ENCODE data around the gene TAF13. TPM values are rescaled to one million over a fixed set of nuclear protein-coding genes. Genes with fewer than 3 reads are reported as not detected.

The TAF13 gene
- polyA plus RNA-seq, 1 experiment, result 81.9 TPM

DNA sequence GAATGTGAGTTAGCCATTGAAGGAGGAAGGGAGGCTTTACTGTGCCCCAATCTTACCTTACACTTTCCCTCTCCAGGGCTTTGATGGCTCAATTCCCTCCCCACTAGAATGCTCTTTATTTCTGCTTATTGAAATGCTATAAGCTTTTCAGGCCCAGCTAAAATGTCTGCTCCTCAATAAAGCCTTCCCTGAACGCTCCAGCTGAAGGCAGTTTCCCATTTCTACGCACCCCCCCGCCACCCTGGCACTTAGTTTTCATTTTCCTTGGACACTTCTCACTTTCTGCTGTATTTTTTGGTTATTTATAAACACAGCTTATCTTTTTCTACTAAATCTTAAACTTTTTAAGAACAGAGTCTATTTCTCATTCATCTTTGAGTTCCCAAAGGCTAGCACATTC, 7.7 kb upstream of the TAF13 start:
- no peak for DNase-seq (ENCODE audit: low read depth, low spot score)
- Histone ChIP-seq H3K9me3 (ENCODE audit: control insufficient read depth, insufficient read depth, low read length) (no peaks in the 10 kb centered on the region), H3K4me3 (ENCODE audit: low read depth, low read length) (no peak overlapping the region), H3K27ac (ENCODE audit: low read depth, low read length) (no peak overlapping the region), H3K27me3 (ENCODE audit: control insufficient read depth, insufficient read depth, low read length) (no peaks in the 10 kb centered on the region)
- POLR2A ChIA-PET, result interaction anchor here (1.6 kb wide), 1 partner anchor 17 kb away, joined by 8 read pairs; no protein-coding TSS in a partner anchor
- TF ChIP-seq, protein P1, sequence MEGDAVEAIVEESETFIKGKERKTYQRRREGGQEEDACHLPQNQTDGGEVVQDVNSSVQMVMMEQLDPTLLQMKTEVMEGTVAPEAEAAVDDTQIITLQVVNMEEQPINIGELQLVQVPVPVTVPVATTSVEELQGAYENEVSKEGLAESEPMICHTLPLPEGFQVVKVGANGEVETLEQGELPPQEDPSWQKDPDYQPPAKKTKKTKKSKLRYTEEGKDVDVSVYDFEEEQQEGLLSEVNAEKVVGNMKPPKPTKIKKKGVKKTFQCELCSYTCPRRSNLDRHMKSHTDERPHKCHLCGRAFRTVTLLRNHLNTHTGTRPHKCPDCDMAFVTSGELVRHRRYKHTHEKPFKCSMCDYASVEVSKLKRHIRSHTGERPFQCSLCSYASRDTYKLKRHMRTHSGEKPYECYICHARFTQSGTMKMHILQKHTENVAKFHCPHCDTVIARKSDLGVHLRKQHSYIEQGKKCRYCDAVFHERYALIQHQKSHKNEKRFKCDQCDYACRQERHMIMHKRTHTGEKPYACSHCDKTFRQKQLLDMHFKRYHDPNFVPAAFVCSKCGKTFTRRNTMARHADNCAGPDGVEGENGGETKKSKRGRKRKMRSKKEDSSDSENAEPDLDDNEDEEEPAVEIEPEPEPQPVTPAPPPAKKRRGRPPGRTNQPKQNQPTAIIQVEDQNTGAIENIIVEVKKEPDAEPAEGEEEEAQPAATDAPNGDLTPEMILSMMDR (IDR thresholded peaks at IDR 0.05; ENCODE audit: low read depth, low read length), result no peak
- CTCF ChIA-PET, result interaction anchor here (1.7 to 2.8 kb wide), 2 partner anchors 16 to 29 kb away, joined by 8 to 21 read pairs; a partner anchor contains a TSS

DNA sequence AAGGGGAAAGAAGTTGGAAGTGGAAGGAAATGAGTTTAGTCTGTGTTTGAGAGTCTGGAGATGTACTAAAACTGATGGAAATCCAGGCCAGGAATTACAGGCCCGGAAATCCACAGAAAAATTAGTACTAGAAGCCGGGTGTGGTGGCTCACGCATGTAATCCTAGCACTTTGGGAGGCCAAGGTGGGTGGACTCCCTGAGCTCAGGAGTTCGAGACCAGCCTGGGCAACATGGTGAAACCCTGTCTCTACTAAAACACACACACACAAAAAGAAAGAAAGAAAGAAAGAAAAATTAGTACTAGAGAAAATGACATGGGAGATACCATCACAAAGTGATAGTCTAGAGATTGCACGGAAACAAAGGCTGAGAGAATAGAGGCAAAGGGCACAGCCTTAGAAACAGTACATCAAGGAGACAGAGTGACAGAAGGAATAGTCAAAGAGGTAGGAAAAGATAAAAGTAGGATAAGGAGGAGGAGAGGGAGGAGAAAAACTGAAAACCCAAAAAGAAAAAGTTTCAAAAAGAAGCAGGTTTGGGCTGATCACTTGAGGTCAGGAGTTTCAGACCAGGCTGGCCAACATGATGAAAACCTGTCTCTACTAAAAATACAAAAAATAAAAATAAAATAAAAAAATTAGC, 4.8 kb upstream of the TAF13 start:
- CTCF ChIA-PET, result no interaction called here
- TF ChIP-seq, protein P1 (IDR thresholded peaks at IDR 0.05; ENCODE audit: low read depth, low read length), result no peak
- H3K9me3 ChIP-seq (ENCODE audit: control insufficient read depth, insufficient read depth, low read length), result no peaks in the 10 kb centered on the region; the same call in 1 of the 2 replicates
- no peak for DNase-seq (ENCODE audit: low read depth, low spot score)
- POLR2A ChIA-PET, result no interaction called here
- no peak overlapping the region for H3K4me3 ChIP-seq (ENCODE audit: low read depth, low read length)
- H3K27me3 ChIP-seq (ENCODE audit: control insufficient read depth, insufficient read depth, low read length), result no peaks in the 10 kb centered on the region
- H3K27ac ChIP-seq (ENCODE audit: low read depth, low read length), result no peak overlapping the region

- ChIA-PET POLR2A (no interaction called here), CTCF (no interaction called here)
- Histone ChIP-seq H3K4me3 (ENCODE audit: low read depth, low read length) (no peak overlapping the region), H3K9me3 (ENCODE audit: control insufficient read depth, insufficient read depth, low read length) (no peaks in the 10 kb centered on the region; the same call in 1 of the 2 replicates), H3K27me3 (ENCODE audit: control insufficient read depth, insufficient read depth, low read length) (no peaks in the 10 kb centered on the region), H3K27ac (ENCODE audit: low read depth, low read length) (no peak overlapping the region)
- DNase-seq (ENCODE audit: low read depth, low spot score), result no peak
- TF ChIP-seq, protein P1 (IDR thresholded peaks at IDR 0.05; ENCODE audit: low read depth, low read length), result no peak
Observed at GRCh38 chr1:109079240-109079622, 3.4 kb upstream of the TAF13 start.

DNA sequence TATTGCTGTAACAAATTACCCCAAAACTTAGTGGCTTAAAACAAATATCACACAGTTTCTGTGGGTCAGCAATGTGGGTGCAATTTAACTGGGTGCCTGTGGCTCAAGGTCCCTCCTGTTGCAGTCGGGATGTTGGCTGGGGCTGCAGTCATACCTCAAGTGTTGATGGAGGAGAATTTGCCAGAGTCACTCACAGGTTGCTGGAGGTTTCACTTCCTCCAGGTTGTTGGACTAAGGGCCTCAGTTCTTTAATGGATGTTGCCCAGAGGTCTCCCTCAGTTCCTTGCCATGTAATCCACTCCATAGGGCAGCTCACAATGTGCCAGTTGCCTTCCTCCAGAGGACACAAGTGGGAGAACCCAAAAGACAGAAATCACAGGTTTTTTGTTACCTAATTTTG, 2.5 kb upstream of the TAF13 start:
- no peak overlapping the region for H3K27ac ChIP-seq (ENCODE audit: low read depth, low read length)
- CTCF ChIA-PET, result interaction anchor here (0.5 kb wide), 1 partner anchor 11 kb away, joined by 3 read pairs; no protein-coding TSS in a partner anchor
- H3K4me3 ChIP-seq (ENCODE audit: low read depth, low read length), result no peak overlapping the region
- POLR2A ChIA-PET, result no interaction called here
- DNase-seq (ENCODE audit: low read depth, low spot score), result no peak
- no peaks in the 10 kb centered on the region; the same call in 1 of the 2 replicates for H3K9me3 ChIP-seq (ENCODE audit: control insufficient read depth, insufficient read depth, low read length)
- TF ChIP-seq, protein P1 (IDR thresholded peaks at IDR 0.05; ENCODE audit: low read depth, low read length), result no peak
- H3K27me3 ChIP-seq (ENCODE audit: control insufficient read depth, insufficient read depth, low read length), result no peaks in the 10 kb centered on the region

DNA sequence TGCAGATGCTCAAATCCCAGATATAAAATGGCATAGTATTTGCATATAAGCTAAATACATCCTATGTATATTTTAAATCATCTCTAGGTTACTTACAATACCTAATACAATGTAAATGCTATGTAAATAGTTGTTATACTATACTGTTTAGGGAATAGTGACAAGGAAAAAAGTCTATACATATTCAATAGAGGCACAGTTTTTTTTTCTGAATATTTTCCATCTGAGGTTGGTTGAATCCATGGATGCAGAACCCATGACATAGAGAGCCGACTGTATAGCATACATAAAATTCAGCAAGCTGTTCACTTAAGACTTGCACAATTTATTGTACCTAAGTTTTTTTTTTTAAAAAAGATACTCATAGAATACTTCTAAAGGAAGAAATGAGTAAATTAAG, 6.5 kb downstream of the TAF13 start:
- TF ChIP-seq, protein P1 (IDR thresholded peaks at IDR 0.05; ENCODE audit: low read depth, low read length), result no peak
- POLR2A ChIA-PET, result no interaction called here

More for the DNA sequence above, 6.5 kb downstream of the TAF13 start:
- Histone ChIP-seq H3K4me3 (ENCODE audit: low read depth, low read length) (no peak overlapping the region), H3K9me3 (ENCODE audit: control insufficient read depth, insufficient read depth, low read length) (no peaks in the 10 kb centered on the region; the same call in 1 of the 2 replicates), H3K27ac (ENCODE audit: low read depth, low read length) (no peak overlapping the region), H3K27me3 (ENCODE audit: control insufficient read depth, insufficient read depth, low read length) (no peaks in the 10 kb centered on the region)
- DNase-seq (ENCODE audit: low read depth, low spot score), result no peak
- CTCF ChIA-PET, result no interaction called here

All from AG04450 (cell line).